HG02938 (cell line): ENCODE measurements around the gene ANKRD33B.
A peak's percentile ranks its signal among the peaks of the same experiment; 100 is the strongest.

ENCODE experiments used
- ATAC-seq: cut with Tn5 transposase; IDR thresholded peaks from one replicate; pipeline ENCODE4 v1.9.1; 2021; ENCODE audit warnings: mild to moderate bottlenecking, moderate library complexity; ENCODE audit not compliant: unreplicated experiment

The ANKRD33B gene

DNA sequence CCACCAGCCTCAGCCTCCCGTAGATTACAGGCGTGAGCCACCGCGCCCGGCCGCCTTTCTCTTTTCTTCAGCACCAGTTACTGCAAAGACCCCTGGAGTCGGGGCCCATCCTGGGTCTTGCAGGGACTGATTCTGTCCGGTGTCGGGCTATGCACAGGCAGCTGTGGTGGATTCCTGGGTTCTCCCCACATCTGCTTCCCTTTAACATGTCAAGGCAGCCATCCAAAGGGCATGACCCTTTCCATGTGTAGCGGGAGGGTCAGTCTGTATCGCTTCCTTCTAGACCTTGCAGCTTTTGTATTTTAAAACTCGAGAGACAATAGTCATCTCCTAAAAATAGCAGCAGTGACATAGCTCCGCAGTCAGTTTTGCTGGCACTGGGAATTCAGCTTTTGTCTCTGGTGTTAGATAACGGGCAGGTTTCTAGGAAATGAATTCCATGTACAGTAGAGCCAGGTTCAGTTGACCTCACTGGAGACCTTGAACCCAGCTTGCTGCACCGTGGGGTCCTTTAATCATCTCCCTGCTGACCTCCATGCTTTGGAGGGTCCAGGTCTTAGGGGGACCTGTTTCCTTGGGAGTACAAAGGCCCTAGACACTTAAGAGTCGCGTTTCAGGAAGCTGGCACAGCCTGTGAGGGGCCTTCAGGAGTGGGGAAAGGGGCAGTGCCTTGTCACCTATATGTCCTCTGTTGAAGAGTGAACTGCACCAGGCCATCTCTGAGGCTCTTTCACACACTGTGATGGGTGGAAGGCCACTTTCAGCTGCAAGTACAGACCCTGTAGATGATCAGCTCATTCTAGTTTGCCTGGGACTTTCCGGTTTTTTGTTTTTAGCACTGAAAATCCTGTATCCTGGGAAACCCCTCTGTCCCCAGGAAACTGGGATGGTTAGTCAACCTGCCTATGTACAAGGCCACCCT is 13.8 kb downstream of the ANKRD33B start:
- ATAC-seq: peak; percentile 45

DNA sequence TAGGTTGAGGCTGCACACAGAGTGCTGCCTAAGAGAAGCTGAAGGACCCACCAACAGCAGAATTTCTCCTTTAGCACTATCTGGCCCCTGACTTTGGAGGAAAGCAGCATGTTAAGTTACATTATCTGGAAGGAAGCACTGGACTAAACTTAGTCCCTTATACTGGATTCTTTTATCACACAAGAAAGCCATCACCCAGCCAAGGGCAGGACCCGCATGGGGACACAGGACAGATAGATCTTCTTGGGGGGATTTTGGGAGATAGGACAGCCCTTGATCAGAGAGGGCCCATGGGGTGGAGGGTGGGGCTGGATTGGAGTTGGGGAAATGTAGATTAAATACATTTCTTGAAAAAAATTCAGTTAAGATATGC is 14.4 kb downstream of the ANKRD33B start:
- ATAC-seq: no peak

DNA sequence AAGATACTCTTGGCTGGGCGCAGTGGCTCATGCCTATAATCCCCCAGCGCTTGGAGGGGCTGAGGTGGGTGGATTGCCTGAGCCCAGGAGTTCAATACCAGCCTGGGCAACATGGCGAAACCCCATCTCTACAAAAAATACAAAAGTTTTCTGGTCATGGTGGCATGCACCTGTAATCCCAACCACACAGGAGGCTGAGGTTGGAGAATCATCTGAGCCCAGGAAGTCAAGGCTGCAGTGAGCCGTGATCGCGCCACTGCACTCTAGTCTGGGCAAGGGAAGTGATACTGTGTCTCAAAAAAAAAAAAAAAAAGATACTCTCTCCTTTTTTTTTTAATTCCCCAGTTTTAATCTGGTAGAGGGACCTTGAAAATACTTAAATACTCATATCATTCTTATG is 15.0 kb downstream of the ANKRD33B start:
- peak; percentile 48 for ATAC-seq

DNA sequence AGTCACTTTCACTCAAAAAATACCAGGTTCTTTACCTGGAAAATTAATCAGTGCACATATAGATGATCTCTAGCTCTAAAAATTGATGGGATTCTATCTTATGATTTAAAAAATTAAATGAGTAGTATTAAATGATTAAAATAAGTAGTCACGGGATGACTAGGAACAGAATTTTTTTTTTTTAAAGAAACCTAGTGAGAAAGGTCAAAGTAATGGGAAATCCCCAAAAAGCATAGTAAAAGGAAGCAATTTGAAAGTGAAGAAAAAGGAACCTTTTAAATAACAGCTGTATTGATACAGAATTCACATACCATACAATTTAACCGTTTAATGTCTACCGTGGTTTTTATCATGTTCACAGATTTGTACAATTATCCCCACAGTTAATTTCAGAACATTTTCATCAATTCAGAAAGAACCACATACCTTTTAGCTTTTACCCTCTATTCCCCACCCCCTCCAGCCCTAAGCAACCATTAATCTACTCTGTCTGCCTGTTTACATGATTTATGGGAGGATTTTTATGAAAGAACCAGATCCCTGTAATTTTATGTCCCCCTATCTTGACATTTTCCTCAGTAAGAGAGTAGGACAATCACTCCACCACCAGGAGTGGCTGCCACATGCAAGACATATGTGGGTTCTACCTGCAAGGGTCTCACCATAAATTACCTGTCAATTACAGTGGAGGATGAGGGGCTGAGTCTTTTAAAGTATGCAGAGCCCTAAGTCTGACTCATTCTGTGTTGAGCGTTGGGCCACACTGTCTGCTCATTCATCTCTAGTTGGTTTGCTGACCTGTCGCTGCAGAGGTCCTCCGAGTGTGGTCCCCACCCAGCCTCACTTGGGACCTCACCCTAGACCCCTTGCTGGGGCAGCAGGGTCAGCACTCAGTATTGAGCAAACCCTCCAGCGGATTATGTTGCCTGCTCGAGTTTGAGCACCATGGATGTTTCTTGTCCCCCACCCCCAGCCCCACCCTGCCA is 16.0 kb downstream of the ANKRD33B start:
- ATAC-seq: peak; percentile 40

DNA sequence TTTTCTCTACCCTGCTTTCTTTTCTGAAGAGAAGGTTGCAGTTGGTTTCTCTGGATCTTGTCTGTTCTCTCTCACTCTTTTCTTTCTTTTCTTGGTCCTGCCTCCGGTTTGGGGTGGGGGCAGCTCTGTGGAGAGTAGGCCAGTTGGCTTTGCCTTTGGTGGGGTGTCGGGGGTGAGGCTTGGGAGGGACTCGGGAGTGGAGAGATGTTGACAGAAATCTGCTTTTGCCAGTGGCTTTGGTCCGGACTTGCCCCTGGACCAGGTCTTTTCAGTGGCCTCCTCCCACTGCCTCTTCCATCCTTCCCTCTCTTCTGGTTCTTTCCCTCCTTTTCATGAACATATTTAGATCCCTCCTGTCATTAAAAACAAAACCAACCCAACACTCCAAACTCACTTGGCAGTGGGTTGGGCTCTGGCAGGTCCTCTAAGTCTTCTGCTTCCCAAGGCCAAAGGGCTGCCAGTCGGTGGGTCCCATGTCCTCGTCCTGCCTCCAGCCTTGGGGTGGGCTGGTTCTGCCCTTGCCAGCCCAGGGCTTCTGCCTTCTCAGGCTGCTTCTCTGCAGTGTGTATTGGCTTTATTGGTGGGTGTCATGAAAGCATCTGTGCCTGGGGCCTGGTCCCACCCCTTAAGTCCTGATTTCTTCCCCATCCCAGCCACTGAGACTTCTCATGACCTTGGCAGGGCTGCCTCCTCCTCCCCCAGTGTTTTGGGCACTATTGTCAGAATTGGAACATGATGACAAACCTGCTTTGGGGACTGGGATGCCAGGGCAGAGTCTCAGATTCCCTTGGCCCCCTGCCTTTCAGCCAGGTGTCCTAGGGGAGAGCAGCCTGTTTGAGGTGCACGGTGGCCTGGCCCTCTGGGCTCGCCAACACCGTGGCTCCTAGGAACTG is 16.9 kb downstream of the ANKRD33B start:
- ATAC-seq: no peak

DNA sequence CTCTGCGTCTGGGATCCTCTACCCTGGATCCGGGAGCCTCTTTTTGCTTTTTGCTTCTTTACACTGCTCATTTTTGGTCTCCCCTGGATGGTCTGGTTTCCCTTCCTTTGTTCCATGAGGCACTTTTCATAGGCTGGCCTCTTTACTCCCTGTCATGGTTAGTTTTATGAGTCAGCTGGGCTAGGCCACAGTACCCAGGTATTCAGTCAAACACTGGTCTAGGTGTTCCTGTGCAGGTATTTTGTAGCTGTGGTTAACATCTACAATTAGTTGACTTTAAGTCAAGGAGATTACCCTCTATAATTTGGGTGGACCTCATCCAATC is 17.5 kb downstream of the ANKRD33B start:
- ATAC-seq: no peak

DNA sequence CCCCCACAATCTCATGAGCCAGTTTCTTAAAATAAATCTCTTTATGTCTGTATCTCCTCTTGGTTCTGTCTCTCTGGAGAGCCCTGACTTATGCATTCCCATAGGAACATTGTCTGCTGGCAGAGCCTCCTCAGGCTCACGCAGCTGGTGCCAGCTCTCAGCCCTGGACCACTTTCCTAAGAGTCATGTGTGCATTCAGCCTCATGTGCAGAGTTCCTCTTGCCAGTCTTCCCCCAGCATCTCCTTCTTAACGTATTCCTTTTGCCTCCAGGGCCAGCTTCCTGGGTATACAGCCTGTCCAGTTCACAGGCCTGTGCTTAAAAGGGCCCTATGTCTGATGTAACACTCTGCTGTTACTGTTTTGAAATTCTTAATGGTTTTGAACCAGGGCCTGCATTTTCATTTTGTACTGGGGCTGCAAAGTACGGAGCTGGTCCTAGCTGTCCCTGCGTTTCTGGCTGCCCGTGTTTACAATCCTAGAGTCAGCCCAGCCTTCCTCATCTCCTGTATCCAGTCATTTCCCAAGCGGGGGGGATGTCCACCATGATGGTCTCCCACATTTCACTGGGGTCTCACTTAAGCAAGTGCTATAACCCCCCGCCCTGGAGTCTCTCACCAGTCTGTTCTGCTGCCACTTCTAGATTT is 18.1 kb downstream of the ANKRD33B start:
- ATAC-seq: no peak

DNA sequence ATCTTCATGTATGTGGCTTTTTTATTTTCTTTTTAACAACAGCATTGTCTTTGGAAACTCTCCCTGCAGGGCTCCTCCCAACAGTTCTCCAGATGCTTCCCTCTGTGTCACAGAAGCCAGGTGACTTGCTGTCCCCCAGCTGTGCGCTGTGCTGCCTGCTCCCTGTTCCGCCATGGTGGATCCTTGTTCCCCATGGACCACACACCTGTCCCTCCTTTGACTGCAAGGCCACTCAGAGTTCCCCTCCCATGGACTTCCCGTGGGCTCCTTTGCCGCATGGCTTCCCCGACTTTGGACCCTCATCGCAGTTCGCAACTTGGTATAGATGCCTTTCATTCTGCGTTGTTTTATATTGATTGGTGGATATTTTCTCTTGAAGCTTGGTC is 18.6 kb downstream of the ANKRD33B start:
- no peak for ATAC-seq

DNA sequence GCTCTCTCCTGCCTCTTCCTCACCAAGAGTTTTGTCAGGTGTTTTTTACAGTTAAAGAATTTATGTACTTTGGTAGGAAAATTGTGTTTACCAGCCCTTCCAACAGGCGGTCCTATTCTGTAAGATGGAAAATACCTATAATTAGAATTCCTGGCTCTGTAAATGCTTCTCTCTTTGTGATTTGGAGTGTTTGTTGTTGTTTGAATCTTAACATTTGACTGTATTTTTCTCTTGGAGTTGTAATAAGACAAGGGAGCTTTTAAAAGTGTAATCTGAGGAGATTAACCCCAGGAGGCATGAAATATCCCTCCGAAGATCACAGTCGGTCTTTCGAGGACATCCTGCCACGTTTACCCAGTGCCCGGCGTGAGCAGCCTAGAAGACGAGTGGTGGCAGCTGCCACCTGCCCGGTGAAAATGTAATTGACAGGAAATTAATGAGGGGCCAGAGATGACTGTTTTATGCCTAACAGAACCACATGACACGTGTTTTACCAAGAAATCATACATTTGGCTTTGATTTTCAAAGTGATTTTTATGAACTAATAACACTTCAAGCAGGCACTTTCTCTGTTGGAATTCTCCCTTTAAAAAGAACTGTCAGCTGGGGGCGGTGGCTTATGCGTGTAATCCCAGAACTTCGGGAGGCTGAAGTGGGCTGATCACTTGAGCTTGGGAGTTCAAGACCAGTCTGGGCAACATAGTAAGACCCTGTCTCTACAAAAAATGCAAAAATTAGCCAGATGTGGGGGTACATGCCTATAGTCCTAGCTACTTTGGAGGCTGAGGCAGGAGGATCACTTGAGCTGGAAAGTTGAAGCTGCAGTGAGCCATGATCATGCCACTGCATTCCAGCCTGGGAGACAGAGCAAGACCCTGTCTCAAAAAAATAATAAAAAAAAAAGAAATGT is 20.0 kb downstream of the ANKRD33B start:
- no peak for ATAC-seq

DNA sequence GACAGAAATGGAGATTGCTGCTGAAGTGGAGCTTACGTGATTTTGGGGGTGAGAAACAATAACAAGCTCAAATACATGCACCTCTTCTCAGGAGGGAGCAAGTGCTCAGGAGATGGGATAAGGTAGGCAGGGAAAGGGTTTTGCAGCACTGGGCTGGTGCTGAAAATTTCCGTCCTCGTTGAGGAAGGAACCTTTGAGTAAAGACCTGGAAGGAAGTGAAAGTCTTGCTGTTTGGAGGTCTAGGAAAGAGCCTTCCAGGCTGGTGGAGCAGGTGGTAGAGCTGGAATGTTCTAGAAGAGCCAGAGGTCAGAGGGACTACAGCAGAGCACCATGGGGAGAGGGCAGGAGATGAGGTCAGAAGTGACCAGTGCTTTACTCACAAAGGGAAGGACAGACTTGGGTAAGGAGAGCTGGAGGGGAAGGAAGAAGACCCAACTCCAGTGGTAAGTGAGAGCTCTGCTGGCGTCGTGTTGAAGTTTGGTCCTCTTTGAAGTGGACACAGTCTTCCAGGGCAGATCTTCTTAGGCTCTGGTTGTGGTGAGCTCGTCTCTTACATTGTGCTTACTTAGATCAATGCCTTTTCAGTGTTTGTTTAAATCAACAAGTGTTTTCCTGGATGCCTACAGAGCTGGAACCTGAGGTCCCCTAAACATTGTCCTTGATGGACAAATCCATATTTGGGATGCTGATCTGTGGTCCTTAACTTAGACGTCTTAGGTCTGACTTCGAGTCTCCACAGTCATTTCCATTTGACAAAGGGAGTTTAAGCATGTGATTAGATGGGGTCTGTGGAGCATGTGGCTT is 21.0 kb downstream of the ANKRD33B start:
- no peak for ATAC-seq

DNA sequence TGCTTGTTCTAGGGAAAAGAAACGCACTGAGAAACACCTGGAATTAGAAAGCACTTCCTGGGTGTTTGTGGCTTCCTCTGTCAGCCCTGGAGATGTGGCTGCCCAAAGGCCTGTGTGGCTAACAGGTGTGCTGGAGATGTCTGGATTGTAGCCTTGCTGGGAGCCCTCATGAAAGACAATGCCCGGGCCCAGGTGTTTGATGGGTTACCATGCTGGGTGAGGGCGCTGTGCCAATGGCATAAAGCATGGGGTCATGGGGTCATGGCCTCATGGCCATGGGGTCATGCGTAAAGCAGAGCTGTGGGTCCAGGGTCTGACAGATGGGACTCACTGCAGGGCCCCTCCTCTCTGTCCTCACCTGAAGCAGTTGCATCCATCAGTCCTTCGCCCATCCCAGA is 21.6 kb downstream of the ANKRD33B start:
- ATAC-seq: no peak

DNA sequence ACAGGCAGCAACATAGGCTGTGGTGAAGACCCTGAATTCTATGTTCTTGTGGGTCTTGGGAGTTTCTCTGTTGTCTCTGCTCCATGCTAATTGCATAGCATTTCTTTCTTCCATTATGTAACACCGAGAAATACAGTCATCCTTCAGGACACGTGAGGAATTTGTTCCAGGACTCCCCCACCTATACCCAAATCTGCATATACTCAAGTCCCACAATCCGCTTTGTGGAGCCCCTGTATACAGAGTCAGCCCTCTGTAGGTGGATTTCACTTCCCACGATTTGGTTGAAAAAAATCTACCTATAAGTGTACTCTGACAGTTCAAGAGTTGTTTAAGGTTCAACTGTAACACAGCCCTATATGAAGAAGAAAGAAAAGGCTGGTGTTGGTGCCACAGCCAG is 22.1 kb downstream of the ANKRD33B start:
- no peak for ATAC-seq

DNA sequence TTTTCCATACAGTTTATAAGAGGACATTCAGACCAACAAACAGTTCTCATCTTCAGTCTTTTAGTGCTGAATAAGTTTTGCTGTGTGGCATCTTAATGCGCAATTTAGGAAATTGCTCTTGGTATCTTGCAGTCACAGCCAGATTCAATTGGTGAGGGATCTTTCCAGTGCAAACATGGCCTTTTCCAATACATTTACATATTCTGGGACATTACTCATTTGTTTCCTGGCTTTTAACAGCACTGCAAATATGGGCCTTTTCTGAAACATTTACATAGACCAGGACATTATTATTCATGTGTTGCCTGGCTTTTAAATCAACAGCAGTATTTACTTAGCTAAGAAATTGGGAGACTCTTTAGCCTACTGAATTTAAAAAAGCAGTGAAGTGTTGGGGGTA is 22.7 kb downstream of the ANKRD33B start:
- ATAC-seq: no peak

DNA sequence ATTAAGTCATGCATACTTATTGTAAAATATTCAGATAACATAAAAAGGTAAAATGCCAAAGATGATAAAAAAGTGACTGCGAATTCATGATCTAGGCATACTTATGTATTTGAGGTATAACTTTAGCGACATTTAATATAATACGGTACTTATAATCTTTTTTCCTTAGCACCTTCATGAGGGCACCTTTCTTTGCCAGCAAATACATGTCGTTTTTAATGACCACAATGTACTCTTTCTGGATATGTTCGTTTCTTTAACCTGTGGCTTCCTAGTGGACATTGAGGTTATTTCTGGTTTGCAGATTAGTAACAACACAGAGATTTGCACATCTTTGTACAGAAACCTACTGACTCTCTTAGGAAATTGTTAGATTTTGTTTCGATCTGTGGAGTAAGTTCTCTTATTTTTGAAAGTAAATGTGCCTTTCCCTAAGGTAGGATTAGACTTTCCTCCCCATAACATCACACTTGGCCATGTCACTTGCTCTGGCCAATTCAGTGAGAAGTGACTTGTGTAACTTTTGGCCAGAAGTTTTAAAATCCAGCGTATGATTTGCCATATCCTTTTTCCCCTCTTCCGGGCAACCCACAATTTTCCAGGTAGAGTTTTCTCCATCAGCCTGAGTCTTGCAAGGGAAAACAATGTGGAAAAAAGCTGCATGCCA is 24.4 kb downstream of the ANKRD33B start:
- ATAC-seq: no peak

DNA sequence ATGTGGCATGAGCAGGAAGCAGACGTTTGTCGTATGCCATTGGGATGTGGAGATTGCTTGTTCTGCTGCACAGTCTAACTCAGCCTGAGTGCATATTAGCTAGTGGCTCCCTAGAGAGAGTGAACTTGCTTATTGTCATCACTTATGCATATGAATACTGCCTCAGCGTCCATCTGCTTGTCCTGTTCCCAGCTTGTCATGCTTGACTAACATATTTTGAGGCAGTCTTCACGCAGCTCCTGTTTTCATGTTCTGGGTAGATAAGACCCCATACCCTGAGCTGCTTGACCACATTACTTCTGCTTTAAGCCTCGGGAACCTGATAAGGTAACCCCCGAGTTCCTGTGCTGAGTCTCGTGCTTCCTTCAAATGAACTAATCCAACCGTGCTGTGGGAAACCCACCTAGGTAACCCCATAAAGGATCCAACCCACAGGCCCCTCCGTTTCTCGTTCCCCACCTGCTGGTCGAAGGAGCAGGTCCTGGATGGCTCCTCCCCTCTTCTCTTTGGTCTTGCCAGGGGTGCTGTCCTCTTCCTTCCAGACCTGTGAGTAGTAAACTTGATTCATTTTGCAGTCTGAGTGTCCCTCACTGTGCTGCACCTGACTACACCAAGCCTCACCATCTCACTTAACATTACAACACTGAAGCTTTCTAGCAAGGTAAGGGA is 25.0 kb downstream of the ANKRD33B start:
- ATAC-seq: no peak

DNA sequence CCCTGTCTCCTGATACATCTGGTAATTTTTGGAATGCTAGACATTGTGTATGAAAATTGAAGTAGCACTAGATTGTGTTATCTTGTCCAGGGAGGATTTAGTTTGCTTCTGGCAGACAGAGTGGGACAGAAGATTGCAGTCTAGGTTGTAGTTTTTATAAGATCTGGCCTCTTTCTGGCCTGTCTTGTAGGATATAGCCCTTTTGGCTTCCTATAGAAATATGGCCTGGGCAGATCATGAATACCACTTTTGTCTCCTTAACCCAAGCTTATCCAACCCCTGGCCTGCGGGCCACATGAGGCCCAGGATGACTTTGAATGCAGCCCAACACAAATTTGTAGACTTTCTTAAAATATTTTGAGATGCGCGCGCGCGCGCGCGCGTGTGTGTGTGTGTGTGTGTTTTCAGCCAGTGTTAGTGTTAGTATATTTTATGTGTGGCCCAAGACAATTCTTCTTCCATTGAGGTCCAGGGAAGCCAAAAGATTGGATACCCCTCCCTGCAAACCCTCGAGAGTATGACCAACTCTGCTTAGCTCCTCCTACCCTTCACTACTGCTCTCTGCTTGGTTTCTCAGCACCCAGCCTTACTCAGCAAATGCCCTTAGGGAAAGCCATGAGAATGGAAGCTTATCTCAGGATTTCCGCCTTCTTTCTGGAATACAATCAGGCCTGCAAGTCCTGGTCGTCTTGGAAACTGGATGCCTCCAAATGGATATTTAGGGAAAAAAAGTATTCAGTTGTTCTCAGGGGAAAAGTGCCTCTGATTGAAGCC is 26.5 kb downstream of the ANKRD33B start:
- ATAC-seq: peak; percentile 41

DNA sequence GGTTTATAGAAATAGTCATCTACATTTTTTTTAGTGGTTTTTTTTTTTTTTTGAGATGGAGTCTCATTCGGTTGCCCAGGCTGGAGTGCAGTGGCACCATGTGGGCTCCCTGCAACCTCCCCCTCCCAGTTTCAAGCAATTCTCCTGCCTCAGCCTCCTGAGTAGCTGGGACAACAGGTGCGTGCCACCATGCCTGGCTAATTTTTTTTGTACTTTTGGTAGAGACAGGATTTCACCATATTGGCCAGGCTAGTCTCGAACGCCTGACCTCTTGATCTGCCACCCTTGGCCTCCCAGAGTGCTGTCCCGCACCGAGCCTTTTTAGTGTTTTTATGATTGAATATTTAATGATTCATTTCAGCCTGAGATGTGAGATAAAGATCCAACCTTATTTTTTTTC is 27.3 kb downstream of the ANKRD33B start:
- no peak for ATAC-seq
